Neural progenitor cell (in vitro differentiated cells): ENCODE results near the gene CDK1. TPM values are rescaled to one million over a fixed set of nuclear protein-coding genes. Genes with fewer than 3 reads are reported as not detected.

Source experiments
- DNase-seq: peaks from one replicate; pipeline ENCODE4 v3.0.0-alpha.2; 2016; ENCODE audit warnings: low spot score
- H2AFZ ChIP-seq: fragments of 200-600 bp; sonication (generic); replicated peaks from 2 replicates; pipeline ENCODE4 v1.6.1; 2016; ENCODE audit warnings: antibody characterized with exemption
- H3F3A ChIP-seq: fragments of 200-600 bp; sonication (generic); 2 replicates; pipeline ENCODE4 v1.6.1; 2016; ENCODE audit warnings: antibody characterized with exemption, low read depth
- H3K27ac ChIP-seq: fragments of 200-600 bp; sonication (generic); 2 replicates; pipeline ENCODE4 v1.5.1; 2016; ENCODE audit warnings: mild to moderate bottlenecking
- H3K27me3 ChIP-seq: fragments of 200-600 bp; sonication (generic); 2 replicates; pipeline ENCODE4 v1.6.1; 2016; ENCODE audit warnings: mild to moderate bottlenecking, moderate library complexity
- H3K36me3 ChIP-seq: fragments of 200-600 bp; sonication (generic); 2 replicates; pipeline ENCODE4 v1.5.1; 2016
- H3K4me1 ChIP-seq: fragments of 200-600 bp; sonication (generic); 2 replicates; pipeline ENCODE4 v1.6.1; 2016; ENCODE audit warnings: mixed run types
- H3K4me2 ChIP-seq: fragments of 200-600 bp; sonication (generic); 2 replicates; pipeline ENCODE4 v1.6.1; 2016
- H3K4me3 ChIP-seq: fragments of 200-600 bp; sonication (generic); 2 replicates; pipeline ENCODE4 v1.5.1; 2016
- H3K79me2 ChIP-seq: fragments of 200-600 bp; sonication (generic); 2 replicates; pipeline ENCODE4 v1.6.1; 2016; ENCODE audit warnings: low read depth
- H3K9ac ChIP-seq: fragments of 200-600 bp; sonication (generic); 2 replicates; pipeline ENCODE4 v1.6.1; 2016
- H3K9me3 ChIP-seq: fragments of 200-600 bp; sonication (generic); 2 replicates; pipeline ENCODE4 v1.5.1; 2016; ENCODE audit warnings: low read depth
- H4K20me1 ChIP-seq: fragments of 200-600 bp; sonication (generic); 2 replicates; pipeline ENCODE4 v1.6.1; 2016; ENCODE audit warnings: low read depth
- H3K27ac Mint-ChIP-seq: 3 replicates; pipeline ENCODE4 v1.8.0; 2021; ENCODE audit warnings: mixed read lengths
- H3K27me3 Mint-ChIP-seq: 2 replicates; pipeline ENCODE4 v1.8.0; 2022; ENCODE audit warnings: low read depth, mild to moderate bottlenecking, inconsistent platforms, moderate library complexity, mixed read lengths; ENCODE audit not compliant: insufficient read depth
- H3K36me3 Mint-ChIP-seq: 3 replicates; pipeline ENCODE4 v1.8.0; 2021; ENCODE audit warnings: mixed read lengths
- H3K4me1 Mint-ChIP-seq: 3 replicates; pipeline ENCODE4 v1.8.0; 2021; ENCODE audit warnings: mixed read lengths
- H3K4me3 Mint-ChIP-seq: 3 replicates; pipeline ENCODE4 v1.8.0; 2021; ENCODE audit warnings: mild to moderate bottlenecking, moderate library complexity, mixed read lengths
- H3K9me3 Mint-ChIP-seq: 3 replicates; pipeline ENCODE4 v1.8.0; 2020; ENCODE audit warnings: mixed read lengths
- EZH2 ChIP-seq: fragments of 200-600 bp; sonication (generic); IDR thresholded peaks from 2 replicates; pipeline ENCODE4 v1.6.1; 2017; ENCODE audit warnings: antibody characterized with exemption, mild to moderate bottlenecking, moderate library complexity
- EZH2phosphoT487 ChIP-seq: fragments of 200-600 bp; sonication (generic); IDR thresholded peaks from 2 replicates; pipeline ENCODE4 v1.6.1; 2017; ENCODE audit warnings: antibody characterized with exemption
- total RNA-seq: library from RNA; depleted of rRNA; stranded (reverse); fragments of >200 nt; gene quantifications from 2 replicates; pipeline ENCODE4 v1.2.3, GENCODE V29; 2015; ENCODE audit warnings: low replicate concordance
- TF ChIP-seq, protein P1 (sequence below): fragments of 200-600 bp; sonication (generic); IDR thresholded peaks from 2 replicates; pipeline ENCODE4 v1.5.1; 2017; ENCODE audit warnings: antibody characterized with exemption, mild to moderate bottlenecking

The CDK1 gene
- total RNA-seq, 1 donor from 2014 or later = 421 TPM

DNA sequence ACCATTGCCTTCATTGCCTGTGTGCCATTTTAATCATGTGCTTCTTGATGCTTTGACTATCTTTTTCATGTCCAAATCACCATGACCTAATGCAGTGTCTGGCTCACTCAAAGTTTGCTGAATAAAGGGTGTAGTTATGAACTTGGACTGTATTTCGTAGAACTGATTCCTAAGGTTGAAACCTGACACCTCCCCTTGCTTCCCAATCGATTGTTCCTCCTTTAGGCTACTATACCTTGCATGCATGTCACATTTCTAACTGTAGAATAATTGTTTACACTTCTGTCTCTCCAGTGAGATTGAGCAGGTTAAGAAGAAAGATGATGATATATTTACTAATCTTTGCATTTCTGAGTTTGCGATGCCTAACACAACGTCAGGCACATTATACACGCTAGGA lies 41.0 kb upstream of the CDK1 start:
- Mint-ChIP-seq H3K27me3 (peaks cover 10% of the 10 kb centered on the region), H3K9me3 (no peaks in the 10 kb centered on the region), H3K36me3 (no peaks in the 10 kb centered on the region), H3K27ac (no peak overlapping the region), H3K4me3 (no peak overlapping the region), H3K4me1 (peaks cover 4% of the 10 kb centered on the region)
- Histone ChIP-seq H3F3A (no peaks in the 10 kb centered on the region), H3K27ac (no peak overlapping the region), H3K9me3 (no peaks in the 10 kb centered on the region), H3K4me1 (peaks cover 3% of the 10 kb centered on the region), H4K20me1 (no peaks in the 10 kb centered on the region), H3K27me3 (peaks cover 40% of the 10 kb centered on the region), H3K4me3 (no peak overlapping the region), H3K9ac (no peak overlapping the region), H2AFZ (no peak overlapping the region), H3K4me2 (no peak overlapping the region), H3K36me3 (no peaks in the 10 kb centered on the region), H3K79me2 (no peaks in the 10 kb centered on the region)
- no peak for TF ChIP-seq EZH2phosphoT487
- TF ChIP-seq EZH2 = no peak
- TF ChIP-seq, protein P1, sequence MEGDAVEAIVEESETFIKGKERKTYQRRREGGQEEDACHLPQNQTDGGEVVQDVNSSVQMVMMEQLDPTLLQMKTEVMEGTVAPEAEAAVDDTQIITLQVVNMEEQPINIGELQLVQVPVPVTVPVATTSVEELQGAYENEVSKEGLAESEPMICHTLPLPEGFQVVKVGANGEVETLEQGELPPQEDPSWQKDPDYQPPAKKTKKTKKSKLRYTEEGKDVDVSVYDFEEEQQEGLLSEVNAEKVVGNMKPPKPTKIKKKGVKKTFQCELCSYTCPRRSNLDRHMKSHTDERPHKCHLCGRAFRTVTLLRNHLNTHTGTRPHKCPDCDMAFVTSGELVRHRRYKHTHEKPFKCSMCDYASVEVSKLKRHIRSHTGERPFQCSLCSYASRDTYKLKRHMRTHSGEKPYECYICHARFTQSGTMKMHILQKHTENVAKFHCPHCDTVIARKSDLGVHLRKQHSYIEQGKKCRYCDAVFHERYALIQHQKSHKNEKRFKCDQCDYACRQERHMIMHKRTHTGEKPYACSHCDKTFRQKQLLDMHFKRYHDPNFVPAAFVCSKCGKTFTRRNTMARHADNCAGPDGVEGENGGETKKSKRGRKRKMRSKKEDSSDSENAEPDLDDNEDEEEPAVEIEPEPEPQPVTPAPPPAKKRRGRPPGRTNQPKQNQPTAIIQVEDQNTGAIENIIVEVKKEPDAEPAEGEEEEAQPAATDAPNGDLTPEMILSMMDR = no peak
- no peak for DNase-seq

DNA sequence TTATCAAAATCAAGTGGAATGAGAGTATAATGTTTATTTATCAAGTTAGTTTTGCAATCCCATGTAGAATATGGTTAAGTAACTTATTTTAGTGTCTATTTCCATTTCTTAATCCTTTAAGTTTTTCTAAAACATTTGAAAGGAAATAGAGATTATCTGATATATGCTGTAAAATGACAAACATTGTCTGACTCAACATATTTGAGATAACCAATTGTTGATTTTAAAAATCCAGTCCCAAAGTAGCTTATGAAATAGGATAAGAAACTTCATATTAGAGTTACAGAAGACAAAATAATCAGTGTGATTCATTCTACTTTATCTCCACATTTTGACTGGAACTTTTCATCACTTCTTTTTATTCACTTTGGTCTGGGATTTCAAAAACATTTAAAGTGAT lies 38.7 kb upstream of the CDK1 start:
- H3K4me2 ChIP-seq = no peak overlapping the region
- H3K36me3 ChIP-seq = no peaks in the 10 kb centered on the region
- peaks cover 5% of the 10 kb centered on the region for H3K4me1 ChIP-seq
- no peaks in the 10 kb centered on the region for H3K36me3 Mint-ChIP-seq
- no peaks in the 10 kb centered on the region for H3K9me3 Mint-ChIP-seq
- H3K4me3 Mint-ChIP-seq = no peak overlapping the region
- no peaks in the 10 kb centered on the region for H3K27me3 Mint-ChIP-seq
- H3K9me3 ChIP-seq = no peaks in the 10 kb centered on the region
- H3K79me2 ChIP-seq = no peaks in the 10 kb centered on the region
- H4K20me1 ChIP-seq = no peaks in the 10 kb centered on the region
- H3K9ac ChIP-seq = no peak overlapping the region
- DNase-seq = no peak
- no peak overlapping the region for H3K4me3 ChIP-seq
- no peak overlapping the region for H3K27ac Mint-ChIP-seq
- no peak overlapping the region for H3K27ac ChIP-seq
- TF ChIP-seq EZH2 (no peak), EZH2phosphoT487 (no peak)
- TF ChIP-seq, protein P1 = no peak
- peaks cover 17% of the 10 kb centered on the region for H3K27me3 ChIP-seq
- peaks cover 7% of the 10 kb centered on the region for H3K4me1 Mint-ChIP-seq
- H3F3A ChIP-seq = no peaks in the 10 kb centered on the region
- no peak overlapping the region for H2AFZ ChIP-seq

DNA sequence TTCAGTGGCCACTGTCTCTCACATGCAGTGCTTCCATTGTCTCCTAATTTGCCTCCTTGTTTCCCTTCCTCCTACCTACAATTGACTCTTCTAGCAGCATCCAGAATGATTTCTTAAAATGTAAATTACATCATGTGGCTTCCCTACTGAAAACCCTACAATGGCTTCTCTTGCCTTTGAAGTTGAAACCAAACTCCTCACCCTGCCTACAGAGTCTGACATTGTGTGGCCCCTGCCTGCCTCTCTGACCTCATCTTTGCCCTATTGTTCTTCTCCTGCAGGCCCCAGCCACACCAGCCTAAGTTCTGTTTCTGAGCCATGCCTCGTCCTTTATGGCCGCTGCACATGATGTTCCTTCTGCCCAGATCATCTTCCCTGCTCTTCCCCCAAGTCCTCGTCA lies 35.8 kb upstream of the CDK1 start:
- Histone ChIP-seq H3K27me3 (no peaks in the 10 kb centered on the region), H3K4me1 (peaks cover 5% of the 10 kb centered on the region), H3K9me3 (no peaks in the 10 kb centered on the region), H3F3A (no peaks in the 10 kb centered on the region), H2AFZ (no peak overlapping the region), H3K27ac (no peak overlapping the region), H3K9ac (no peak overlapping the region), H3K36me3 (no peaks in the 10 kb centered on the region), H3K79me2 (no peaks in the 10 kb centered on the region), H4K20me1 (no peaks in the 10 kb centered on the region), H3K4me2 (no peak overlapping the region), H3K4me3 (no peak overlapping the region)
- Mint-ChIP-seq H3K36me3 (no peaks in the 10 kb centered on the region), H3K9me3 (no peaks in the 10 kb centered on the region), H3K4me1 (peaks cover 7% of the 10 kb centered on the region), H3K27me3 (no peaks in the 10 kb centered on the region), H3K27ac (peak overlapping the region; percentile 46), H3K4me3 (no peak overlapping the region)
- no peak for DNase-seq
- TF ChIP-seq, protein P1 = no peak
- no peak for TF ChIP-seq EZH2phosphoT487
- no peak for TF ChIP-seq EZH2
